Ovary (tissue), 3 donors: ENCODE data around the gene CTAGE9.

Experiments used
- CTCF ChIP-seq, 3 donors: fragments of 450-650 bp in 2 of 3; fragments of 200-600 bp in 1 of 3; IDR thresholded peaks; one replicate each; pipeline versions ENCODE4 v1.5.1 to v1.8.0; 2016 to 2022; ENCODE audit warnings: antibody characterized with exemption in 3 of 3, mild to moderate bottlenecking in 1 of 3
- POLR2A ChIP-seq: fragments of 450-650 bp; IDR thresholded peaks from one replicate; pipeline ENCODE4 v1.6.1; 2017; ENCODE audit warnings: antibody characterized with exemption, mild to moderate bottlenecking, moderate library complexity
- donor health status: DM: no; HTN: no; CAD: no.

- TF ChIP-seq CTCF (IDR thresholded peaks at IDR 0.05) = no peak
- no peak for TF ChIP-seq POLR2A
Measured at GRCh38 chr6:131721161-131721560, 10.3 kb upstream of the CTAGE9 start.
